A673 (cell line): ENCODE data around the gene SMAD3.

Experiments used
- CTCF ChIP-seq: fragments of 300-800, 200-600 bp; sonication (generic); conservative IDR thresholded peaks from 2 replicates; pipeline ENCODE4 v1.5.1; 2017; ENCODE audit warnings: low read depth, mild to moderate bottlenecking, antibody characterized with exemption, low read length, moderate library complexity, mixed read lengths
- EZH2 ChIP-seq: fragments of 200-600 bp; sonication (generic); IDR thresholded peaks from 2 replicates; pipeline ENCODE4 v1.6.1; 2017; ENCODE audit warnings: borderline replicate concordance, low read depth, mild to moderate bottlenecking, mixed read lengths, antibody characterized with exemption, low read length; ENCODE audit not compliant: poor library complexity, severe bottlenecking

DNA sequence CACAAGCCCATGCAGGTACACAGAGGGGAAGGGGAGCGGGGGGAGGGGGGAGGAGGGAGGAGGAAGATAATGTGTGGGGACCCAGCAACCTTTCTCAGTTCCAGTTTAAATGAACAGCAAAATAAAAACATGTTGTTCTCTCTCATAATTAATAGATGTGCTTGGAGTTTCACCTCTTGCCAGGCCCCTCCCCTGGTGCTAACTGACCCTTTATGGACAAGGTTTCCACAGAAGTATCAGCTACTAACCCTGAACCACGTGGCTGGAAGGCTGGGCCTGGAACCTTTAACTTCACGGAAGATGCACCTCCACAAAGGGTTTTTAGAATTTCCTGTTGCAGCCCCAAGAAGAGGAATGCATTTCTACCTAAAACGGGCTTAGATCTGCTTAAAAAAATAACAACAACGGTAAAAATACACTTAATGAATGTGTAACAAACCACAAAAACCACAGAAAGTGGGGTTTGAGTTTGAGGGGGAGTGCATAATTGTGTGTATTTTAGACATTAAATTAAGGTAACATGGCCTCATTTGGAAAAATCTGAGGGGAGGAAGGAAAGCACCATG lies 14.8 kb upstream of the SMAD3 start:
- no peak for TF ChIP-seq CTCF
- TF ChIP-seq EZH2: no peak
